Thymus (tissue), 11 donors: Measurements from ENCODE around the gene NFIC. TPM values are rescaled to one million over a fixed set of nuclear protein-coding genes. Genes with fewer than 3 reads are reported as not detected.

ENCODE experiments used
- DNase-seq, 9 donors: peaks; one replicate each; pipeline ENCODE4 v3.0.0-alpha.2; 2013; ENCODE audit warnings: low spot score in 9 of 9, low read depth in 6 of 9, missing footprints in 1 of 9
- H3K27ac ChIP-seq, 2 donors: one replicate each; pipeline ENCODE4 v1.5.1; 2013; ENCODE audit warnings: control low read depth in 1 of 2, low read depth in 1 of 2, low read length in 1 of 2, mild to moderate bottlenecking in 1 of 2, moderate library complexity in 1 of 2
- H3K27me3 ChIP-seq, 2 donors: one replicate each; pipeline ENCODE4 v1.5.1; 2013; ENCODE audit warnings: low read length in 1 of 2; ENCODE audit not compliant: control insufficient read depth in 2 of 2, insufficient read depth in 1 of 2
- H3K36me3 ChIP-seq, 2 donors: one replicate each; pipeline ENCODE4 v1.5.1; 2013; ENCODE audit warnings: low read length in 1 of 2, mild to moderate bottlenecking in 1 of 2, moderate library complexity in 1 of 2; ENCODE audit not compliant: control insufficient read depth in 2 of 2, insufficient read depth in 2 of 2
- H3K4me1 ChIP-seq, 2 donors: one replicate each; pipeline ENCODE4 v1.5.1; 2013; ENCODE audit warnings: low read length in 2 of 2; ENCODE audit not compliant: control insufficient read depth in 2 of 2, insufficient read depth in 2 of 2
- H3K4me3 ChIP-seq, 2 donors: one replicate each; pipeline ENCODE4 v1.5.1; 2013; ENCODE audit warnings: low read length in 2 of 2, control low read depth in 1 of 2, mild to moderate bottlenecking in 1 of 2
- H3K9me3 ChIP-seq, 2 donors: one replicate each; pipeline ENCODE4 v1.5.1; 2013; ENCODE audit warnings: low read length in 1 of 2, mild to moderate bottlenecking in 1 of 2; ENCODE audit not compliant: control insufficient read depth in 2 of 2, insufficient read depth in 1 of 2
- WGBS: extraction: QIAGEN DNeasy Blood & Tissue Kit; methylation state at CpG from one replicate; pipeline ENCODE4 v1.1.7; 2013; 5-methylcytosine and 5-hydroxymethylcytosine counted together
- polyA plus RNA-seq: library from polyadenylated mRNA; stranded (reverse); fragments of 200-250 nt; gene quantifications from one replicate; pipeline ENCODE4 v1.2.3, GENCODE V29; 2013
- total RNA-seq: library from RNA; stranded (reverse); fragments of 120-200 nt; gene quantifications from one replicate; pipeline ENCODE4 v1.2.4, GENCODE V29; 2013
- donor health status: healthy.

The NFIC gene
- total and polyA plus RNA-seq, 2 donors: 2.1 to 17.0 TPM

DNA sequence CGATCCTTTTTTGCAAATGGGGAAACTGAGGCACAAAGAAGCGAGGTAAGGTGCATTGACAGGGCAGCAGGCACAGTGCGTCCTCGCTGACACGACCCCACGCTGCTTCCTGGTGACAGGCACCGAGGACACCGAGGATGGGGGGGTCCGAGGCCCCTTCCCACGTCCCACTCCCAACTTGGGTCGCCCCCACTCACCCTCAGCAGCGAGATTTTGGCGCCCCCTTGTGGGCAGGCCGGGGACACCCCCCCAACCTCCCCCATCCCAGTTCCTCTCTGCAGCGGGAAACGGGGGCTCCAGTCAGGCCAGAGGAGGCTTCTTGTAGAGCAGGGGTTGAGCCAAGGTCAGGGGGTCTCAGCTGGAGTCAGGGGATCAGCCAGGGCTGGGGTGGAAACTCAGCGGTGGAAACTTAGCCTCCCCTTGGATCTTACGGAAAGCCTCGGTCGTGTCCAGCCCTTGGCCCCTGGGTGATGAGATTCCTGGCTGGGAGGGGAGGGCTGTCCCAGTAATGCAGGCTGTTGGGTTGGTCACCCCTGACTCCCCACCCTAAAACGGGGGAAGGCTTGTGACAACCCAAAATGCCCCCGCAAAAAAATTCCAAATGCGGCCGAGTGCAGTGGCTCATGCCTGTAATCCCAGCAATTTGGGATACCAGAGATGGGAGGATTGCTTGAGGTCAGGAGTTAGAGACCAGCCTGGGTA lies 105.7 kb downstream of the NFIC start:
- Histone ChIP-seq H3K9me3 (peaks cover 2 to 12% of the 10 kb centered on the region in 2 donors), H3K4me3 (no peak overlapping the region), H3K27me3 (peaks cover 0 to 4% of the 10 kb centered on the region in 2 donors), H3K27ac (no peak overlapping the region), H3K4me1 (no peaks in the 10 kb centered on the region), H3K36me3 (no peaks in the 10 kb centered on the region)
- 51% methylated on average over 24 of the region's 24 CpGs for WGBS
- no peak for DNase-seq

DNA sequence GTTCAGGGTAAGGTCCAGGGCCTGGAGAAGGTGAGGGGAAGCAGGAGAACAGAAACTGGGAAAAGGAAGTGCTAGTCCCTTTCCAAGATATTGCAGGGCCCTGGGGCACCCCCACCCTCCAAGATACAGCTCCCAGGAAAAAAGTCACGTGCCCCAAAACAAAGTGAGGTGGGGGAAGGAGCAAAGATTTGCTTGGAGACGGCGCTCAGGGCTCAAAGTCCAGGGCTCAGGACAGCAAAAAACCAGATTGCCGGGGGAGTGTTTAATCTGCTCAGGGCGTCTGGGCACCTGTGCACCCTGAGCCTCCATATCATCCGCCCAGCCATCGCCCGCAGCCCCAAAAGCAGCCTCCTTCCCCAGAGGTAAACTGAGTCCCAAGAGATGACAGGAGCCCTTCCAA lies 107.6 kb downstream of the NFIC start:
- Histone ChIP-seq H3K4me1 (peaks cover 3 to 11% of the 10 kb centered on the region in 2 donors), H3K27ac (no peak overlapping the region)
- whole genome bisulfite sequencing: 97% methylated on average over 8 of the region's 8 CpGs

DNA sequence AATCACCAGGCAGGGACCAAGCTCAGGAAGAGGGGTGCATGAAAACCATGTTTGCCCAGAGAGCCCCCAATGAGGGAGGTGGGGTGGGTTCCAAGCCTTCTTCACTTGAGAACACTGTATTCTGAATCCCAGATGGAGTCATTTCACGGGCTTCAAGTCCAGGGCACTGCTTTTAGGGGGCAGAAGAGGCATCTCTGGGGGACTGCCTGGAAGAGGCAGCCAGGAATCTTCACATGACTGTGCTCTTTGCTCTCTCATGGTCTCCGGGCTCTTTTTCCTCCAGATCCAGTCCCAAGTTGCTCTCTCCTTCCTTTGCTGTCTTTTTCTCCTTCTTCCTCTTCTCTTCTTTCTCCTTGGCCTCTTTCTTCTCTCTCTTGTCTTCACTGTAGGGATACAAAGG lies 108.2 kb downstream of the NFIC start:
- H3K27me3 ChIP-seq: peaks cover 0 to 5% of the 10 kb centered on the region in 2 donors
- peaks cover 3 to 16% of the 10 kb centered on the region in 2 donors for H3K4me1 ChIP-seq
- H3K9me3 ChIP-seq: peaks cover 0 to 8% of the 10 kb centered on the region in 2 donors
- H3K4me3 ChIP-seq: no peak overlapping the region
- no peaks in the 10 kb centered on the region for H3K36me3 ChIP-seq
- 94% methylated on average over 2 of the region's 2 CpGs for WGBS
- DNase-seq: no peak
- H3K27ac ChIP-seq: no peak overlapping the region

More for the DNA sequence above, 107.6 kb downstream of the NFIC start:
- Histone ChIP-seq H3K4me3 (no peak overlapping the region), H3K36me3 (no peaks in the 10 kb centered on the region), H3K27me3 (peaks cover 0 to 6% of the 10 kb centered on the region in 2 donors), H3K9me3 (peaks cover 0 to 4% of the 10 kb centered on the region in 2 donors)
- no peak for DNase-seq

DNA sequence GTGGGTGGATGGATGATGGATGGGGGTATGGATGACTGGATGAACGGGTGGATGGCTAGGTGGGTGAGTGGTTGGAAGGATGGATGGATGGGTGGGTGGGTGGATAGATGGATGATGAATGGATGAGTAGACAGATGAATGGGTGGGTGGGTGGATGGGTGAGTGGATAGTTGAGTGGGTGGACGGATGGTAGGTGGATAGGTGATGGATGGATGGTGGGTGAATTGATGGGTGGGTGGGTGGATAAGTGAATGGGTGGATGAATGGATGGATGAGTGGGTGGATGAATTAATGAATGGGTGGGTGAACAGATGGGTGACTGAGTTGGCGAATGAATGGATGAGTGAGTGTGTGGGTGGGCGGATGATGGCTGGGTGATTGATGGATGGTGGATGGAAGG lies 109.1 kb downstream of the NFIC start:
- Histone ChIP-seq H3K27me3 (peaks cover 0 to 7% of the 10 kb centered on the region in 2 donors), H3K4me1 (peaks cover 3 to 20% of the 10 kb centered on the region in 2 donors), H3K9me3 (peaks cover 0 to 14% of the 10 kb centered on the region in 2 donors), H3K4me3 (no peak overlapping the region), H3K27ac (no peak overlapping the region), H3K36me3 (no peaks in the 10 kb centered on the region)
- WGBS: 94% methylated on average over 4 of the region's 4 CpGs
- no peak for DNase-seq

DNA sequence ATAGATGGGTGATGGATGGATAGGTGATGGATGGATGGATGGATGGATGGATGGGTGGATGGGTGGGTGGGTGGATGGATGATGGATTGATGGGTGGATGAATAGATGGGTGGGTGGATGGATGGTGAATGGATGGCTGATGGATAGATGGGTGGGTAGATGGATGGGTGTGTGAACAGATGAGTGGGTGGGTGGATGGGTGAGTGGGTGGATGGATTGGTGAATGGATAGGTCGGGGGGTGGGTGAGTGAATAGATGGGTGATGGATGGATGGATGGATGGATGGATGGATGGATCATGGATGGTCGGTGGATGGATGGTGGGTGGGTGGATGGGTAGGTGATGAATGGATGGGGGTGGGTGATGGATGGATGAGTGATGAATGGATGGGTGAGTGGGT lies 110.4 kb downstream of the NFIC start:
- Histone ChIP-seq H3K27ac (no peak overlapping the region), H3K27me3 (peaks cover 0 to 9% of the 10 kb centered on the region in 2 donors), H3K36me3 (no peaks in the 10 kb centered on the region), H3K9me3 (peaks cover 0 to 16% of the 10 kb centered on the region in 2 donors), H3K4me3 (no peak overlapping the region), H3K4me1 (peaks cover 3 to 20% of the 10 kb centered on the region in 2 donors)
- WGBS: 95% methylated on average over 2 of the region's 2 CpGs
- DNase-seq: no peak

DNA sequence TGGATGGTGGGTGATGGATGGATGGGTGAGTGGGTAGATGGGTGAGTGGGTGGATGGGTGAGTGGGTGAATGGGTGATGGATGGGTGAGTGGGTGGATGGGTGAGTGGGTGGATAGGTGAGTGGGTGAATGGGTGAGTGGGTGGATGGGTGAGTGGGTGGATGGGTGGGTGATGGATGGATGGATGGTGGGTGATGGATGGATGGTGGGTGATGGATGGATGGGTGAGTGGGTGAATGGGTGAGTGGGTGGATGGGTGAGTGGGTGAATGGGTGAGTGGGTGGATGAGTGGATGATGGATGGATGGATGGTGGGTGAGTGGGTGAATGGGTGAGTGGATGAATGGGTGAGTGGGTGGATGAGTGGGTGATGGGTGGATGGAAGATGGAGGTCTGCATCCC lies 111.1 kb downstream of the NFIC start:
- Histone ChIP-seq H3K27me3 (peaks cover 0 to 12% of the 10 kb centered on the region in 2 donors), H3K4me1 (peaks cover 3 to 20% of the 10 kb centered on the region in 2 donors), H3K9me3 (peaks cover 0 to 16% of the 10 kb centered on the region in 2 donors)

DNA sequence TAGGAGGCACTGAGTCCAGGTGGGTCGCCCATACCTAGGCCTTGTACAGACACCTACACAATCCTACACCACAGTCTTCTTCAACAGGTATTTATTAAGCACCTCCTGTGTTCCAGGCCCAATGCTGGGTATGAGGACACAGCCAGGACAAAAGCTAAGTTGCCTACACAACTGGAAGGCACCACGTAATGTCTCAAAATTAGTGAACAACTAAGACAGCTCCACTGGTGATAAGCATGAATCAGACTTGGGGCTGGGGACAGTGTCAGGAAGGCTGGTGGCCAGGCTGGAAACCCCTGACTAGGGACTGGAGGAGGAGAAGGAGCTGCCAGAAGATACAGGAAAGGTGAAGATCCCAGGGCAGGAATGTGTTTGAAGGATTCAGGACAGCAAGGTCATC lies 111.6 kb downstream of the NFIC start:
- H3K4me1 ChIP-seq: peaks cover 3 to 20% of the 10 kb centered on the region in 2 donors
- no peak overlapping the region for H3K4me3 ChIP-seq
- DNase-seq: no peak
- 70% methylated on average over 2 of the region's 2 CpGs for WGBS
- H3K27me3 ChIP-seq: peaks cover 0 to 13% of the 10 kb centered on the region in 2 donors
- no peaks in the 10 kb centered on the region for H3K36me3 ChIP-seq
- peaks cover 0 to 16% of the 10 kb centered on the region in 2 donors for H3K9me3 ChIP-seq
- H3K27ac ChIP-seq: peak overlapping the region in 1 of 2 donors; percentile 44

More for the DNA sequence above, 111.1 kb downstream of the NFIC start:
- Histone ChIP-seq H3K36me3 (no peaks in the 10 kb centered on the region), H3K4me3 (no peak overlapping the region), H3K27ac (no peak overlapping the region)
- DNase-seq: no peak

DNA sequence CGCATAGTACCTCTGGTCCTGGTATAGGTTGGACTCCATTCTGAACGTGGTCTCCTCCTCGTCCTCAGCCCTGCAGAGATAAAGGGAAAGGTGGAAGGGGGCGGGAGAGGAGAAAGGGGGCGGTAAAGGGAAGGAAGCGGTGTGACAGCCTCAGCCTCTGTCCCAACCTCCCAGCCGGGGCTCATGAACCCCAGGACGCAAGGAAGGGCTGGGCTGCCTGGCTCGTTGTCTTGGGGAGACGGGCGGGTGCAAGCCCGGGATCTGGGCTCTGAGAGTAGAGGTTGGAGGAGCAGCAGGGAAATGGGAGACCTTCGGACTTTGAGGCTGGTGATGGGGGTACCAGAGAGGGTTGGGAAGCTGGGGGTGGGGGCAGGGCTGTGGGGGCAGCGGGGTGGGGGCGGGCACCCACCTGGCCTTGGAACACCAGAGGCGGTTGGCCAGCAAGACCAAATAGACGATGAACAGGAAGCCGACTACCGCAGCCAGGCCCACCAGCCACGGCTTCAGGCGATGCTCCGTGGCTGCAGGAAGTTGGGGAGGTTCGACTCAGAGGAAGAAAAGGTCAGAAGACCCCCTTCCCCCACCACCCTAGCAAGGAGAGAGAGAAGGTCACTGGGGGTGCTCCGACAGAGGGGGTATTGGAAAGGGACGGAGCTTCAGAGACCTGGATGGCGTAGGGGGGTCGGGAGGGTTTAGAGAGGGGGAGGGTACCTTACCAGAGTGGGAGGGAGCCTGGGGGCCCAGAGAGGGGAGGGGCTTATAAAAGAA lies 112.2 kb downstream of the NFIC start:
- WGBS: 4% methylated on average over 27 of the region's 27 CpGs
- Histone ChIP-seq H3K4me3 (peak overlapping the region; percentile 41 to 50), H3K27me3 (peaks cover 0 to 15% of the 10 kb centered on the region in 2 donors)

More for the DNA sequence above, 112.2 kb downstream of the NFIC start:
- Histone ChIP-seq H3K36me3 (no peaks in the 10 kb centered on the region), H3K27ac (peak overlapping the region; percentile 64 to 77), H3K9me3 (peaks cover 0 to 16% of the 10 kb centered on the region in 2 donors), H3K4me1 (peaks cover 3 to 20% of the 10 kb centered on the region in 2 donors)
- DNase-seq: peak in 1 of 9 donors; percentile 23
